SH-SY5Y (cell line): ENCODE measurements around the gene NOTCH2.

ENCODE experiments used
- GATA2 ChIP-seq: IDR thresholded peaks from 2 replicates; pipeline ENCODE4 v1.6.1; 2011; ENCODE audit warnings: mild to moderate bottlenecking, low read depth, low read length
- GATA3 ChIP-seq: IDR thresholded peaks from 2 replicates; pipeline ENCODE4 v1.6.1; 2011; ENCODE audit warnings: low read depth, mild to moderate bottlenecking, low read length, moderate library complexity

DNA sequence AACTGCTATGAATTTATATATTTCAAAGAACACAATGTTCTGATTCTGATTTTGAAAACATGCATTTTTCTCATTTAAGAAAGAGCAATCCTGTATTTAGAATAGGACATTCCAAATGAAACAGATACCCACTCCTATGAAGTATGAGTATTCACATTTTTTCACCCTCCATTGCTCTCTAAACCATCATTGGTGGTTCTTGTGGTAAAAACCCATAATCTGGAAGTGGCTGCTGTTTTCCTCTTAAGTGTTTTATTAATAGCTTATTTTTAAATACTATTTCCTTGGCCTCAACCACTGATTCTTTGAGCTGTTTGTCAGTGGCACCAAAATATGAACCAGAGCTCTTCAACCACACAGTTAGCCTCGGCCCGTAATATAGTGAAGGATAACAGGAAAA, 113.2 kb downstream of the NOTCH2 start:
- TF ChIP-seq GATA2 (no peak), GATA3 (no peak)
